ENCODE results near the gene TRIM66.
A peak's percentile ranks its signal among the peaks of the same experiment; 100 is the strongest.

Gene TRIM66

GRCh38 chr11:8682303-8683114 is at the start of gene TRIM66, which contains the start of gene RPL27A:
TSS of gene TRIM66 (minus strand) at chr11:8682665. CDS start at chr11:8672274, 10,391 bp downstream.
TSS of gene RPL27A (plus strand) at chr11:8682792. CDS start at chr11:8682814, 22 bp downstream.
- no peaks in the 10 kb centered on the region for H3K27me3 ChIP-seq (replicated peaks; ENCODE audit: control insufficient read depth, insufficient read depth, low read length)
- peak; percentile 99 for DNase-seq (ENCODE audit: low read depth)
- H3K4me3 ChIP-seq (ENCODE audit: low read length): peak within 1 kb of the TSS; percentile 87
- no peaks in the 10 kb centered on the region for H3K9me3 ChIP-seq (ENCODE audit: control insufficient read depth, low read length)
- H3K9ac ChIP-seq (ENCODE audit: low read length): peak within 1 kb of the TSS; percentile 99
- H3K36me3 ChIP-seq (ENCODE audit: control insufficient read depth, insufficient read depth, low read length, severe bottlenecking): peaks cover 48% of the 10 kb centered on the region
- peaks cover 31% of the 10 kb centered on the region for H3K4me1 ChIP-seq (ENCODE audit: control insufficient read depth, insufficient read depth, low read length)

GRCh38 chr11:8731647-8732323 is 49.3 kb upstream of the TRIM66 start:
- H3K9ac ChIP-seq (ENCODE audit: low read length): no peak overlapping the region
- H3K9me3 ChIP-seq (ENCODE audit: control insufficient read depth, low read length): no peaks in the 10 kb centered on the region
- no peaks in the 10 kb centered on the region for H3K27me3 ChIP-seq (replicated peaks; ENCODE audit: control insufficient read depth, insufficient read depth, low read length)
- H3K4me1 ChIP-seq (ENCODE audit: control insufficient read depth, insufficient read depth, low read length): peaks cover 42% of the 10 kb centered on the region
- H3K4me3 ChIP-seq (ENCODE audit: low read length): no peak overlapping the region
- DNase-seq (ENCODE audit: low read depth): no peak
- H3K36me3 ChIP-seq (ENCODE audit: control insufficient read depth, insufficient read depth, low read length, severe bottlenecking): no peaks in the 10 kb centered on the region

GRCh38 chr11:8730697-8731020 is 48.2 kb upstream of the TRIM66 start:
- H3K4me3 ChIP-seq (ENCODE audit: low read length): no peak overlapping the region
- no peak for DNase-seq (ENCODE audit: low read depth)
- H3K27me3 ChIP-seq (replicated peaks; ENCODE audit: control insufficient read depth, insufficient read depth, low read length): no peaks in the 10 kb centered on the region
- H3K9me3 ChIP-seq (ENCODE audit: control insufficient read depth, low read length): no peaks in the 10 kb centered on the region
- peaks cover 6% of the 10 kb centered on the region for H3K36me3 ChIP-seq (ENCODE audit: control insufficient read depth, insufficient read depth, low read length, severe bottlenecking)
- no peak overlapping the region for H3K9ac ChIP-seq (ENCODE audit: low read length)
- H3K4me1 ChIP-seq (ENCODE audit: control insufficient read depth, insufficient read depth, low read length): peaks cover 36% of the 10 kb centered on the region

- DNase-seq (ENCODE audit: low read depth): no peak
- peaks cover 33% of the 10 kb centered on the region for H3K4me1 ChIP-seq (ENCODE audit: control insufficient read depth, insufficient read depth, low read length)
- no peaks in the 10 kb centered on the region for H3K9me3 ChIP-seq (ENCODE audit: control insufficient read depth, low read length)
- H3K36me3 ChIP-seq (ENCODE audit: control insufficient read depth, insufficient read depth, low read length, severe bottlenecking): peaks cover 7% of the 10 kb centered on the region
- no peak overlapping the region for H3K9ac ChIP-seq (ENCODE audit: low read length)
- H3K4me3 ChIP-seq (ENCODE audit: low read length): no peak overlapping the region
- no peaks in the 10 kb centered on the region for H3K27me3 ChIP-seq (replicated peaks; ENCODE audit: control insufficient read depth, insufficient read depth, low read length)
These were observed 47.6 kb upstream of the TRIM66 start for GRCh38 chr11:8729837-8730696.

- Histone ChIP-seq H3K4me3 (ENCODE audit: low read length) (no peak overlapping the region), H3K9me3 (ENCODE audit: control insufficient read depth, low read length) (no peaks in the 10 kb centered on the region), H3K36me3 (ENCODE audit: control insufficient read depth, insufficient read depth, low read length, severe bottlenecking) (peaks cover 12% of the 10 kb centered on the region), H3K27me3 (replicated peaks; ENCODE audit: control insufficient read depth, insufficient read depth, low read length) (no peaks in the 10 kb centered on the region), H3K9ac (ENCODE audit: low read length) (no peak overlapping the region), H3K4me1 (ENCODE audit: control insufficient read depth, insufficient read depth, low read length) (peaks cover 33% of the 10 kb centered on the region)
- no peak for DNase-seq (ENCODE audit: low read depth)
These were observed 46.6 kb upstream of the TRIM66 start for GRCh38 chr11:8729067-8729466.

- DNase-seq (ENCODE audit: low read depth): peak; percentile 28
- H3K27me3 ChIP-seq (replicated peaks; ENCODE audit: control insufficient read depth, insufficient read depth, low read length): no peaks in the 10 kb centered on the region
- H3K4me1 ChIP-seq (ENCODE audit: control insufficient read depth, insufficient read depth, low read length): peaks cover 33% of the 10 kb centered on the region
- H3K9ac ChIP-seq (ENCODE audit: low read length): no peak overlapping the region
- no peaks in the 10 kb centered on the region for H3K9me3 ChIP-seq (ENCODE audit: control insufficient read depth, low read length)
- peaks cover 12% of the 10 kb centered on the region for H3K36me3 ChIP-seq (ENCODE audit: control insufficient read depth, insufficient read depth, low read length, severe bottlenecking)
- H3K4me3 ChIP-seq (ENCODE audit: low read length): no peak overlapping the region
These were observed 46.1 kb upstream of the TRIM66 start for GRCh38 chr11:8728563-8728962.

- Histone ChIP-seq H3K9me3 (ENCODE audit: control insufficient read depth, low read length) (no peaks in the 10 kb centered on the region), H3K27me3 (replicated peaks; ENCODE audit: control insufficient read depth, insufficient read depth, low read length) (no peaks in the 10 kb centered on the region), H3K36me3 (ENCODE audit: control insufficient read depth, insufficient read depth, low read length, severe bottlenecking) (peaks cover 12% of the 10 kb centered on the region), H3K4me1 (ENCODE audit: control insufficient read depth, insufficient read depth, low read length) (peaks cover 32% of the 10 kb centered on the region), H3K9ac (ENCODE audit: low read length) (no peak overlapping the region), H3K4me3 (ENCODE audit: low read length) (no peak overlapping the region)
- no peak for DNase-seq (ENCODE audit: low read depth)
These were observed 43.9 kb upstream of the TRIM66 start for GRCh38 chr11:8726395-8726794.

GRCh38 chr11:8724682-8725081 is 42.2 kb upstream of the TRIM66 start:
- H3K4me1 ChIP-seq (ENCODE audit: control insufficient read depth, insufficient read depth, low read length): peaks cover 48% of the 10 kb centered on the region
- no peak overlapping the region for H3K9ac ChIP-seq (ENCODE audit: low read length)
- H3K27me3 ChIP-seq (replicated peaks; ENCODE audit: control insufficient read depth, insufficient read depth, low read length): no peaks in the 10 kb centered on the region
- H3K36me3 ChIP-seq (ENCODE audit: control insufficient read depth, insufficient read depth, low read length, severe bottlenecking): peaks cover 12% of the 10 kb centered on the region
- no peaks in the 10 kb centered on the region for H3K9me3 ChIP-seq (ENCODE audit: control insufficient read depth, low read length)
- H3K4me3 ChIP-seq (ENCODE audit: low read length): no peak overlapping the region
- no peak for DNase-seq (ENCODE audit: low read depth)

GRCh38 chr11:8723711-8724110 is 41.2 kb upstream of the TRIM66 start:
- no peaks in the 10 kb centered on the region for H3K27me3 ChIP-seq (replicated peaks; ENCODE audit: control insufficient read depth, insufficient read depth, low read length)
- H3K9ac ChIP-seq (ENCODE audit: low read length): no peak overlapping the region
- H3K9me3 ChIP-seq (ENCODE audit: control insufficient read depth, low read length): no peaks in the 10 kb centered on the region
- H3K4me3 ChIP-seq (ENCODE audit: low read length): no peak overlapping the region
- H3K36me3 ChIP-seq (ENCODE audit: control insufficient read depth, insufficient read depth, low read length, severe bottlenecking): peaks cover 12% of the 10 kb centered on the region
- H3K4me1 ChIP-seq (ENCODE audit: control insufficient read depth, insufficient read depth, low read length): peaks cover 56% of the 10 kb centered on the region
- no peak for DNase-seq (ENCODE audit: low read depth)

- peaks cover 12% of the 10 kb centered on the region for H3K36me3 ChIP-seq (ENCODE audit: control insufficient read depth, insufficient read depth, low read length, severe bottlenecking)
- no peaks in the 10 kb centered on the region for H3K9me3 ChIP-seq (ENCODE audit: control insufficient read depth, low read length)
- H3K4me1 ChIP-seq (ENCODE audit: control insufficient read depth, insufficient read depth, low read length): peaks cover 57% of the 10 kb centered on the region
- no peak for DNase-seq (ENCODE audit: low read depth)
- no peaks in the 10 kb centered on the region for H3K27me3 ChIP-seq (replicated peaks; ENCODE audit: control insufficient read depth, insufficient read depth, low read length)
- H3K9ac ChIP-seq (ENCODE audit: low read length): peak overlapping the region; percentile 81
- H3K4me3 ChIP-seq (ENCODE audit: low read length): no peak overlapping the region
These were observed 40.3 kb upstream of the TRIM66 start for GRCh38 chr11:8722809-8723208.
